22Rv1 (cell line): ENCODE data around the gene IL24.

Experiments used
- CTCF ChIP-seq: fragments of 450-650 bp; IDR thresholded peaks from 2 replicates; pipeline ENCODE4 v1.5.1; 2017; ENCODE audit warnings: mild to moderate bottlenecking
- ZFX ChIP-seq: fragments of 450-650 bp; IDR thresholded peaks from 2 replicates; pipeline ENCODE4 v1.6.1; 2017; ENCODE audit warnings: antibody characterized with exemption, borderline replicate concordance

- TF ChIP-seq CTCF (no peak), ZFX (no peak)
Observed at GRCh38 chr1:206949641-206950040, 52.4 kb downstream of the IL24 start.
